Sigmoid colon (tissue), 7 donors: Measurements from ENCODE around the gene ZRANB3. TPM values are rescaled to one million over a fixed set of nuclear protein-coding genes. Genes with fewer than 3 reads are reported as not detected.
"Not testable (repeated sequence)": the region's sequence is repeated elsewhere in the genome, so short reads cannot be mapped to it uniquely, and the experiment has no call there.

ENCODE experiments used
- DNase-seq: peaks from one replicate; pipeline ENCODE4 v3.0.0-alpha.2; 2019
- H3K27ac ChIP-seq, 4 donors: fragments of 200-600 bp; sonication (generic); one replicate each; pipeline ENCODE4 v1.5.1; 2016 to 2019; ENCODE audit warnings: mild to moderate bottlenecking in 1 of 4
- H3K27me3 ChIP-seq, 3 donors: fragments of 200-600 bp; sonication (generic); one replicate each; pipeline ENCODE4 v1.5.1; 2019; ENCODE audit warnings: mild to moderate bottlenecking in 1 of 3
- H3K36me3 ChIP-seq, 4 donors: fragments of 200-600 bp; sonication (generic); one replicate each; pipeline ENCODE4 v1.5.1; 2016 to 2019
- H3K4me1 ChIP-seq, 4 donors: fragments of 200-600 bp; sonication (generic); one replicate each; pipeline ENCODE4 v1.5.1; 2017 to 2019
- H3K4me3 ChIP-seq, 4 donors: fragments of 200-600 bp; sonication (generic); one replicate each; pipeline ENCODE4 v1.5.1; 2017 to 2019; ENCODE audit warnings: mild to moderate bottlenecking in 2 of 4, moderate library complexity in 1 of 4
- H3K9me3 ChIP-seq, 4 donors: fragments of 200-600 bp in 3 of 4; sonication (generic) in 3 of 4; one replicate each; pipeline versions ENCODE4 v1.5.1 to v1.6.1; 2013 to 2019
- CTCF ChIP-seq, 4 experiments: fragments of 450-650 bp in 3 of 4; fragments of 200-600 bp in 1 of 4; IDR thresholded peaks; one replicate each; pipeline ENCODE4 v1.5.1; 2016 to 2019; ENCODE audit warnings: antibody characterized with exemption in 4 of 4, mild to moderate bottlenecking in 3 of 4, moderate library complexity in 2 of 4
- EP300 ChIP-seq, 4 donors: sonication (generic); formaldehyde crosslinking; IDR thresholded peaks; one replicate each; pipeline ENCODE4 v1.6.1; 2017; ENCODE audit warnings: antibody characterized with exemption in 4 of 4
- POLR2A ChIP-seq, 2 donors: fragments of 450-650 bp; IDR thresholded peaks; one replicate each; pipeline ENCODE4 v1.6.1; 2016; ENCODE audit warnings: antibody characterized with exemption in 2 of 2, mild to moderate bottlenecking in 2 of 2, moderate library complexity in 2 of 2
- POLR2AphosphoS5 ChIP-seq, 4 donors: sonication (generic); formaldehyde crosslinking; IDR thresholded peaks; one replicate each; pipeline ENCODE4 v1.6.1; 2017; ENCODE audit warnings: antibody characterized with exemption in 4 of 4
- WGBS, 2 donors: extraction: QIAGEN DNeasy Blood & Tissue Kit; methylation state at CpG; one replicate each; pipeline ENCODE4 v1.1.7; 2013; 5-methylcytosine and 5-hydroxymethylcytosine counted together
- intact Hi-C: fragments of 100-400 bp; cut with DNase I; formaldehyde crosslinking; loops from one replicate; pipeline ENCODE4 v1.15.1; 2023
- polyA plus RNA-seq, 3 donors: library from polyadenylated mRNA; stranded (reverse); fragments of 200-250 nt; gene quantifications; one replicate each; pipeline ENCODE4 v1.2.3, GENCODE V29; 2013
- total RNA-seq, 4 donors: library from RNA; depleted of rRNA; stranded (reverse); fragments of >200 nt; gene quantifications; one replicate each; pipeline ENCODE4 v1.1.0, GENCODE V29; 2016
- donor health status: healthy with polysubstance abuse.
- donor health status: Bipolar disorder and iron deficiency.
- donor health status: healthy.

ZRANB3 gene
- total and polyA plus RNA-seq, 7 donors, result 1.2 to 7.2 (median 3.1) TPM

- no peak overlapping the region for H3K4me3 ChIP-seq
- intact Hi-C loops, result no loop called here
- no peaks in the 10 kb centered on the region for H3K27me3 ChIP-seq
- no peaks in the 10 kb centered on the region for H3K9me3 ChIP-seq
- DNase-seq, result no peak
- TF ChIP-seq POLR2A (IDR thresholded peaks at IDR 0.05), result no peak
- no peak for TF ChIP-seq EP300 (IDR thresholded peaks at IDR 0.05)
- no peak for TF ChIP-seq POLR2AphosphoS5 (IDR thresholded peaks at IDR 0.05)
- TF ChIP-seq CTCF (IDR thresholded peaks at IDR 0.05), result no peak
- no peaks in the 10 kb centered on the region for H3K4me1 ChIP-seq
- H3K27ac ChIP-seq, result no peak overlapping the region
- H3K36me3 ChIP-seq, result peaks cover 0 to 32% (median 2%) of the 10 kb centered on the region in 4 donors
Measured at GRCh38 chr2:135119582-135119981, 411.4 kb downstream of the ZRANB3 start.

GRCh38 chr2:135113322-135113721 is 417.7 kb downstream of the ZRANB3 start:
- H3K36me3 ChIP-seq, result peaks cover 0 to 43% (median 8%) of the 10 kb centered on the region in 4 donors
- H3K27me3 ChIP-seq, result no peaks in the 10 kb centered on the region
- intact Hi-C loops, result no loop called here
- TF ChIP-seq EP300 (IDR thresholded peaks at IDR 0.05) (no peak), POLR2A (IDR thresholded peaks at IDR 0.05) (no peak), POLR2AphosphoS5 (IDR thresholded peaks at IDR 0.05) (no peak), CTCF (IDR thresholded peaks at IDR 0.05) (no peak)
- WGBS, 2 donors, result 98% methylated on average over 3 of the region's 3 CpGs
- no peak overlapping the region for H3K4me3 ChIP-seq
- no peaks in the 10 kb centered on the region for H3K4me1 ChIP-seq
- DNase-seq, result no peak
- H3K27ac ChIP-seq, result no peak overlapping the region
- H3K9me3 ChIP-seq, result no peaks in the 10 kb centered on the region

- H3K27ac ChIP-seq, H3K9me3 ChIP-seq, DNase-seq, H3K27me3 ChIP-seq, H3K4me1 ChIP-seq, intact Hi-C loops, H3K36me3 ChIP-seq, H3K4me3 ChIP-seq: not testable (repeated sequence)
- 97 to 98% methylated on average over 55 to 56 of the region's 56 CpGs for whole genome bisulfite sequencing, 2 donors
Measured at GRCh38 chr2:135105513-135106316, 425.3 kb downstream of the ZRANB3 start.

GRCh38 chr2:135103843-135104242 is 427.2 kb downstream of the ZRANB3 start:
- DNase-seq, result no peak
- intact Hi-C loops, result no loop called here
- H3K4me3 ChIP-seq, result no peak overlapping the region
- H3K27me3 ChIP-seq, result no peaks in the 10 kb centered on the region
- H3K4me1 ChIP-seq, result peaks cover 0 to 13% (median 10%) of the 10 kb centered on the region in 4 donors
- TF ChIP-seq POLR2A (IDR thresholded peaks at IDR 0.05) (no peak), POLR2AphosphoS5 (IDR thresholded peaks at IDR 0.05) (no peak), CTCF (IDR thresholded peaks at IDR 0.05) (no peak), EP300 (IDR thresholded peaks at IDR 0.05) (no peak)
- peaks cover 0 to 7% (median 3%) of the 10 kb centered on the region in 4 donors for H3K36me3 ChIP-seq
- H3K9me3 ChIP-seq, result no peaks in the 10 kb centered on the region
- 86 to 96% methylated on average over 1 of the region's 1 CpG for WGBS, 2 donors
- H3K27ac ChIP-seq, result no peak overlapping the region

GRCh38 chr2:135099802-135100483 is 431.1 kb downstream of the ZRANB3 start:
- no peak for DNase-seq
- intact Hi-C loops, result no loop called here
- Histone ChIP-seq H3K4me1 (peaks cover 0 to 13% (median 10%) of the 10 kb centered on the region in 4 donors), H3K4me3 (peak overlapping the region in 1 of 4 donors; percentile 5), H3K27ac (peak overlapping the region in 1 of 4 donors; percentile 16), H3K9me3 (no peaks in the 10 kb centered on the region), H3K36me3 (peaks cover 0 to 16% (median 0%) of the 10 kb centered on the region in 4 donors), H3K27me3 (no peaks in the 10 kb centered on the region)
- TF ChIP-seq POLR2A (IDR thresholded peaks at IDR 0.05) (no peak), CTCF (IDR thresholded peaks at IDR 0.05) (no peak), EP300 (IDR thresholded peaks at IDR 0.05) (no peak), POLR2AphosphoS5 (IDR thresholded peaks at IDR 0.05) (no peak)
- 69 to 77% methylated on average over 5 of the region's 5 CpGs for WGBS, 2 donors
